HG02840 (cell line): Measurements from ENCODE around the gene SLC2A4.

ENCODE experiments used
- ATAC-seq: cut with Tn5 transposase; IDR thresholded peaks from one replicate; pipeline ENCODE4 v1.9.1; 2021; ENCODE audit warnings: mild to moderate bottlenecking, moderate library complexity, moderate number of reproducible peaks; ENCODE audit not compliant: unreplicated experiment, low FRiP score

Gene SLC2A4

GRCh38 chr17:7295230-7296180, 14.0 kb downstream of the SLC2A4 start:
- no peak for ATAC-seq

- ATAC-seq, result no peak
Measured at GRCh38 chr17:7296189-7296861, 14.8 kb downstream of the SLC2A4 start.

DNA sequence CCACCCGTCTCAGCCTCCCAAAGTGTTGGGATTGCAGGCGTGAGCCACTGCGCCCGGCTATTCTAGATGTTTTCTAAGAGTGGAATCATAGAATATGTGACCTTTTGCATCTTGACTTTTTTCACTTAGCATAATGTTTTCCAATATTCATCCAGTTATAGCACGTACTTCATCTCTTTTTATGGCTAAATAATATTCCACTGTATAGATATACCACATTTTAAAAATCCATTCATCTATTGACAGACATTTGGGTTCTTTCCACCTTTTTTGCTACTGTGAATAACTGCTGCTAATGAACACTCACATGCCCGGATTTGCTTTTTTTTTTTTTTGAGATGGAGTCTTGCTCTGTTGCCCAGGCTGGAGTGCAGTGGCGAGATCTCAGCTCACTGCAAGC, 22.7 kb downstream of the SLC2A4 start:
- no peak for ATAC-seq

- ATAC-seq, result peak; percentile 74
Measured at GRCh38 chr17:7306911-7307685, 25.6 kb downstream of the SLC2A4 start, which contains the start of gene EIF5A. Gene EIF5A (plus strand): TSS chr17:7307628. CDS start chr17:7309636, 2,008 bp downstream.

DNA sequence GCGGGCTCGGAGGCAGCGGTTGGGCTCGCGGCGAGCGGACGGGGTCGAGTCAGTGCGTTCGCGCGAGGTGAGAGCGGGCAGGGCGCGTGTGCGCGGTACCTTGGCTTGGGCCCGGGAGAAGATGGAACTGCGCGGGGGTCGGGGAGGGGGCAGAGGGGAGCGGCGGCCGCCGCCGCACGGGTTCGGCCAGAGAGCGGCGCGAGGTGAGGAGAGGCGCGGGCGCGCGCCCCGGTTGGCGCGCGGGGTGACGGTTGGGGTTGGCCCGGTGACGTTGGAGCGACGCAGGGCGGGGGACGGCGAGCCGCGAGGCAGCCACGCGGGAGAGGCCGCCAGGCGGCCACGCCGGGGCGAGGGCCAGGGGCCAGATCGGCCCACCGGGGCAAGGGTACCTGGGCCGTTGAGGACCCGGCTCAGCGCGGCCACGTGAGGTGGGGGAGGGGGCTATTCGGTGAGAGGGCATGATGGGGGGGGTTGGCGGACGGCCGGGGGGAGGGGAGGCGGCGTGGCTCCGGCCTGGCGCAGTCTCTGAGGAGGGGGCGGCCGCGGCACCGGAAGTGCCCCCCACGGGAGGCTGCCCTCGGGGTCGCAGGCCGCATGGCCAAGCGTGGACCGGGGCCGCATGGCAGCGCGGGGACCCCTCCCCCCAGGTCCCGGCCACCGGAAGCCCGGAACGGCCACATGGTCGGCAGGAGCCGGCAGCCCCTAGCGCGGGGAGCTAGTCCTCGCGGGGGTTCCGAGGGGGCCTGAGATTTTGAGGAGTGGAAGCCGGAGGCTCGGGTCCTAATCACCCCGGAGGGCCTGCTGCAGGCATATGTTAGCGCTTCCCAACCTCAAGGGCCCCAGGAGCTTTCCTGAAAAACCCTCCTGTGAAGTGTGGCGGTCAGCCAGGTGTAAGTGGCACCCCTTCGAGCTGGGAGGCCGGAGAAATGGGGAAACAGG, 26.4 kb downstream of the SLC2A4 start:
- no peak for ATAC-seq

GRCh38 chr17:7308625-7309433, 27.3 kb downstream of the SLC2A4 start:
- ATAC-seq, result no peak

- ATAC-seq, result no peak
Measured at GRCh38 chr17:7309628-7310027, 28.1 kb downstream of the SLC2A4 start.

DNA sequence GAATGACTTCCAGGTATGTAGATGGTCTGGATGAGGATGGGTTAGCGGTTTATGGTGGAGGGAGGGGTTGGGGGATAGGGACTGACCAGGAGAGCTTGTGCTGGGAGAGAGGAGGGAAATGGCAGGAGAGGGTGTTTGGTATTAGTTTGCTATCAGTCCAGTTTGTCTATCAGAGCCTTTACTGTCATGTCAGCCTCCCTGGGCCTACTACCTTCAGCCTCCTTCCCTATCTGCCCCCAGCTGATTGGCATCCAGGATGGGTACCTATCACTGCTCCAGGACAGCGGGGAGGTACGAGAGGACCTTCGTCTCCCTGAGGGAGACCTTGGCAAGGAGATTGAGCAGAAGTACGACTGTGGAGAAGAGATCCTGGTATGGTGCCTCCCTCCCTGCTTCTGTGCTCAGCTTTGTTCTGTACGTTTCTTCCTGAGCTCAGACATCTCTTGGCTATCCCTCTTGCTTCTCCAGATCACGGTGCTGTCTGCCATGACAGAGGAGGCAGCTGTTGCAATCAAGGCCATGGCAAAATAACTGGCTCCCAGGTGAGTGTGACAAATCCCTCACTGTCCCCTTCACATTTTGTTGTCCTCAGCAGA, 29.7 kb downstream of the SLC2A4 start:
- ATAC-seq, result no peak

GRCh38 chr17:7312432-7313087, 31.0 kb downstream of the SLC2A4 start:
- no peak for ATAC-seq

- ATAC-seq, result no peak
Measured at GRCh38 chr17:7313088-7313889, 31.8 kb downstream of the SLC2A4 start.

- ATAC-seq, result no peak
Measured at GRCh38 chr17:7313890-7314718, 32.6 kb downstream of the SLC2A4 start.

GRCh38 chr17:7314719-7315569, 33.4 kb downstream of the SLC2A4 start, which contains the start of gene GPS2:
Gene GPS2 (minus strand): TSS chr17:7315360. CDS start chr17:7315052, 308 bp downstream.
- ATAC-seq, result peak; percentile 49

DNA sequence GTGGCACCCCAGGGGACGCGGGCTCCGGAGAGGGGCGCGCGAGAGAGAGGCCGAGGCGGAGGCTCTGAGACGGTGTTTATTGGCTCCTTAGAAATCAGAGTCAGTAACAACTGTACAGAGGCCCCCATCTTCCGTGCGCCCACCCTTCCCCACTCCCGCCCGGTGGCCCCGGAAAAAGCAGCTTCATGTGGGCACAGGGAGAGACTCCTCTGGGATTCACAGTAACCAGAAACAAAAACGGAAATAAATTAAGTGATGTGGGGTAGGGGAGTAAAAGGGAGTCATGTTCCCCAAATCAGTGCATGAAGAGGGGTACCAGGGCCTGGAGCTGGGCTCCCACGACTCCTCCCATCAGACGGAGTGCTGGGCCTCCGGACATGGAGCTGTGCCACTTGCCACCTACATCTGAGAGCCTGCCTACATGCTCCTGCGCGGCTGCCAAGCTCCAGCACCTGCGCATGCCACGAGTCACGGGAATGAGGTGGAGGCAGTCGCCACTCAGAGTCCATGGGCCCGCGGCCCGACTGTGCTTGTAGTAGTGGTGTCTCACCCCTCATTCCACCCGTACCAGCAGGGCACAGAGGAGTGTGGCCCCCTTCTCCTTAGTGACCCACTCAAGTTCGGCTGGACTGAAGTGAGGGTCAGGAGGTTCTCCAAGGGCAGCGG, 34.2 kb downstream of the SLC2A4 start:
- no peak for ATAC-seq

DNA sequence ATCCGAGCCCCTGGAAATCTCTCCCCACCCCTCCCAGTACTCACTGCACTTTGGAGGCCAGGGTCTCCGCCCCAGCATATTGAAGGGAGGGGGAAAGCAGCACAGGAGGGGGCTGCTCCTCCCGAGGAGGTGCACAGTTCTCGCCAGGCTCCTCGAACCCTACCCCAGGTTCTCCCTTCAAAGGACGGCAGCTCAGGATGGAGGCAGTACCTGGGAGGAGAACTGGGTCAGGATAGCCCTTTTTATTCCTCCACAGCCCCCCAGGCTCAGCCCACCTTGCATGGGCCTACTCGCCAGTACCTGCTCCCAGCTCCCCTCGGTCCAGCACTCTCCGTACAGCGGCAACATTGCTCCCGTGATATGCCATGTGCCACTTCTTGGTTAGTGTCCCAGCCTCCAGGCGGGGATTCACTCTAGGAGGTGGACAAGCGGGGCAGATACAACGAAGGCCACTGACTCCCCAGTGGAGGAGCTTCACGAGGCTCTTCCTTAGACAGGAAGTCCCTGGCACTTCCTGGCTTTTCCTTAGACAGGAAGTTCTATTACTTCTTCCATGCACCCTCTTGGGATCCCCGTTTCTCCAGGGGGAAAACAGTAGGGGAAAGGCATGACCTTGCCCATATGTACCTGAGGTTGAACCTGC, 35.8 kb downstream of the SLC2A4 start:
- ATAC-seq, result no peak
